ENCODE data around the gene PRPF6. TPM values are rescaled to one million over a fixed set of nuclear protein-coding genes. Genes with fewer than 3 reads are reported as not detected.

The PRPF6 gene
- total and polyA plus RNA-seq, 2 of the 13 experiments (the other 11 are each of a cell fraction or from before 2014, with no cell fraction given): 63.7 to 101 TPM

- TF ChIP-seq ZNF414 (CRISPR knock-in tag; IDR thresholded peaks at IDR 0.05) (no peak), ZXDC (CRISPR knock-in tag; IDR thresholded peaks at IDR 0.05) (no peak), SNAPC4 (CRISPR knock-in tag; IDR thresholded peaks at IDR 0.05) (no peak), ZFYVE20 (CRISPR knock-in tag; IDR thresholded peaks at IDR 0.05; ENCODE audit: borderline replicate concordance, low read depth) (no peak), ZNF281 (CRISPR knock-in tag; IDR thresholded peaks at IDR 0.05; ENCODE audit: borderline replicate concordance) (peak; percentile 34; the same call in 1 of the 2 replicates), KLF9 (CRISPR knock-in tag; IDR thresholded peaks at IDR 0.05; ENCODE audit: low read depth) (no peak), KAT8 (CRISPR knock-in tag; IDR thresholded peaks at IDR 0.05) (no peak; the same call in 1 of the 2 replicates), ATAD3A (CRISPR knock-in tag; IDR thresholded peaks at IDR 0.05) (no peak), DMTF1 (CRISPR knock-in tag; IDR thresholded peaks at IDR 0.05) (no peak), HOXA9 (CRISPR knock-in tag; IDR thresholded peaks at IDR 0.05; ENCODE audit: borderline replicate concordance) (no peak), CTCF (CRISPR knock-in tag; IDR thresholded peaks at IDR 0.05) (0 out of 2 replicates have a peak, but pooled peaks have one; percentile 1)
Observed at GRCh38 chr20:64039293-64040160, 58.6 kb downstream of the PRPF6 start (continued).

Measured in HepG2 (cell line).